Testis (tissue), 3 donors: ENCODE measurements around the gene C18orf32. TPM values are rescaled to one million over a fixed set of nuclear protein-coding genes. Genes with fewer than 3 reads are reported as not detected.

Experiments
- DNase-seq: peaks from one replicate; pipeline ENCODE4 v3.0.0-alpha.2; 2019
- H3K27ac ChIP-seq, 2 donors: fragments of 200-600 bp; sonication (generic); one replicate each; pipeline ENCODE4 v1.5.1; 2019
- H3K27me3 ChIP-seq: fragments of 200-600 bp; sonication (generic); one replicate; pipeline ENCODE4 v1.5.1; 2019
- H3K36me3 ChIP-seq: fragments of 200-600 bp; sonication (generic); one replicate; pipeline ENCODE4 v1.5.1; 2017; ENCODE audit warnings: low read depth; ENCODE audit errors: missing control alignments
- H3K4me1 ChIP-seq: fragments of 200-600 bp; sonication (generic); one replicate; pipeline ENCODE4 v1.5.1; 2019
- H3K4me3 ChIP-seq, 2 donors: fragments of 200-600 bp; sonication (generic); one replicate each; pipeline ENCODE4 v1.5.1; 2017 to 2019
- H3K9me3 ChIP-seq: fragments of 200-600 bp; sonication (generic); one replicate; pipeline ENCODE4 v1.5.1; 2017
- POLR2A ChIP-seq: fragments of 450-650 bp; IDR thresholded peaks from one replicate; pipeline ENCODE4 v1.6.1; 2017; ENCODE audit warnings: antibody characterized with exemption, mild to moderate bottlenecking, moderate library complexity
- WGBS, 2 donors: methylation state at CpG; one replicate each; pipeline ENCODE4 v1.1.5; 2018; 5-methylcytosine and 5-hydroxymethylcytosine counted together
- intact Hi-C: fragments of 100-400 bp; cut with DNase I; formaldehyde crosslinking; loops from one replicate; pipeline ENCODE4 v1.15.1; 2023; ENCODE audit warnings: low total_unique reads
- polyA plus RNA-seq: library from polyadenylated mRNA; stranded (reverse); fragments of 350-450 nt; fragmentation: Illumina TruSeq; extraction: RNeasy Lipid Tissue Mini Kit (QIAGEN cat#74804); gene quantifications from one replicate; pipeline ENCODE4 v1.2.3, GENCODE V29; 2014; ENCODE audit warnings: low read depth, low replicate concordance; ENCODE audit not compliant: insufficient read depth
- total RNA-seq, 2 donors: library from RNA; depleted of rRNA; stranded (reverse); fragments of >200 nt; gene quantifications; one replicate each; pipeline ENCODE4 v1.2.3, GENCODE V29; 2016
- TF ChIP-seq, protein P1 (sequence below), 3 experiments: fragments of 450-650 bp in 2 of 3; fragments of 200-600 bp in 1 of 3; sonication (generic) in 1 of 3; IDR thresholded peaks; one replicate each; pipeline ENCODE4 v1.5.1; 2016 to 2019; ENCODE audit warnings: antibody characterized with exemption in 3 of 3, mild to moderate bottlenecking in 2 of 3, moderate library complexity in 1 of 3

Gene C18orf32
- total and polyA plus RNA-seq, 3 donors from 2014 or later: 51.0 to 80.9 (median 60.6) TPM

GRCh38 chr18:49444581-49444980, 42.5 kb downstream of the C18orf32 start:
- H3K9me3 ChIP-seq: no peaks in the 10 kb centered on the region
- no peak for DNase-seq
- TF ChIP-seq, protein P1, sequence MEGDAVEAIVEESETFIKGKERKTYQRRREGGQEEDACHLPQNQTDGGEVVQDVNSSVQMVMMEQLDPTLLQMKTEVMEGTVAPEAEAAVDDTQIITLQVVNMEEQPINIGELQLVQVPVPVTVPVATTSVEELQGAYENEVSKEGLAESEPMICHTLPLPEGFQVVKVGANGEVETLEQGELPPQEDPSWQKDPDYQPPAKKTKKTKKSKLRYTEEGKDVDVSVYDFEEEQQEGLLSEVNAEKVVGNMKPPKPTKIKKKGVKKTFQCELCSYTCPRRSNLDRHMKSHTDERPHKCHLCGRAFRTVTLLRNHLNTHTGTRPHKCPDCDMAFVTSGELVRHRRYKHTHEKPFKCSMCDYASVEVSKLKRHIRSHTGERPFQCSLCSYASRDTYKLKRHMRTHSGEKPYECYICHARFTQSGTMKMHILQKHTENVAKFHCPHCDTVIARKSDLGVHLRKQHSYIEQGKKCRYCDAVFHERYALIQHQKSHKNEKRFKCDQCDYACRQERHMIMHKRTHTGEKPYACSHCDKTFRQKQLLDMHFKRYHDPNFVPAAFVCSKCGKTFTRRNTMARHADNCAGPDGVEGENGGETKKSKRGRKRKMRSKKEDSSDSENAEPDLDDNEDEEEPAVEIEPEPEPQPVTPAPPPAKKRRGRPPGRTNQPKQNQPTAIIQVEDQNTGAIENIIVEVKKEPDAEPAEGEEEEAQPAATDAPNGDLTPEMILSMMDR (IDR thresholded peaks at IDR 0.05): no peak
- no peak for TF ChIP-seq POLR2A
- no peaks in the 10 kb centered on the region for H3K36me3 ChIP-seq
- no peak overlapping the region for H3K4me3 ChIP-seq
- no peak overlapping the region for H3K27ac ChIP-seq
- H3K4me1 ChIP-seq: no peaks in the 10 kb centered on the region
- WGBS, 2 donors: 64 to 73% methylated on average over 3 of the region's 3 CpGs
- intact Hi-C loops: no loop called here
- no peaks in the 10 kb centered on the region for H3K27me3 ChIP-seq

DNA sequence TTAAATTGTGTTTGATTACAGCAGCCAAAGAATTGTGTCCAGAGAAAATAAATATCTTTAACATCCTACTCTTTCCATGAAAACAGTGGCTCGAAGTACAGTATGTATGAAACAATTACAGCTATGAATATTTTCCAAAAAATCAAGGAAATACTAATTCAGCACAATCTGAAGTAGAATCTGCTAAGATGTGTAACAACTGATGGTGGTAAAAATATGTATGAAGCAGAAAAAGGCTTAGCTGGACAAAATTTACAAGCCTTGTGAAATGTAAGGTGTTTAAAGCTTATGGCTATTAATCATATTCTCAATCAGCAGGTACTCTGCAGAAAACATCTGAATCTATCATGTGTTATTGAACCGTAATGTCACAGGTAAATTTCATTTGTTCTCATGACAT, 43.2 kb downstream of the C18orf32 start:
- WGBS, 2 donors: 83 to 84% methylated on average over 2 of the region's 2 CpGs

DNA sequence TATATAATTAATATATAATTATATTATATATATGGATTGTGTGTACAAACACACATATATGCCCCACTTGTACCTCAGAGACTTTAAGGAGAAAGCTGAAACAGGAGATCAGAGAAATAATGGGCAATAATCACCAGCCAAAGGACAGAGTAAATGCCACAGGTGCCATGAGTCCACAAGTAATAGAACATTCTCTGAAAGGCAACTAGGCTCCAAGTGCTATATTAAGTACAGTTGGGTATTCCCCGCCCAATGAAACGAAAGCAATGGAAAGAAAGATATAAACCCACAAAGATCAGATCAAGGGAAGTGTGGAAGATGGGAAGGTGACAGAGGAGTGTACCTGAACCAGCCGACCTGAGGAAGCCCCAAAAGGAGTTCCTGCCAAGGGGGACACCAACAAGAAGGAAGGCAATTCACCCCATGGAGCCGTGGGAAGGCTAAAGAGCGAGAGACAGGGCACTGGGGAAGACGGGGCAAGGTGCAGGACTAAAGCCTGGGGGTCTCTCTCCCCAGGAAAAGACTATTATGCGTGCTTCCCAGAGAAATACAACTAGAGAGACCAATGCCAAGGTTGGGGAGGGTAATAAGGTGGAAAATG, 45.6 kb downstream of the C18orf32 start:
- Histone ChIP-seq H3K27ac (no peak overlapping the region), H3K4me3 (no peak overlapping the region), H3K9me3 (no peaks in the 10 kb centered on the region), H3K36me3 (no peaks in the 10 kb centered on the region), H3K27me3 (no peaks in the 10 kb centered on the region), H3K4me1 (peaks cover 2% of the 10 kb centered on the region)
- intact Hi-C loops: no loop called here
- WGBS, 2 donors: 93 to 94% methylated on average over 7 of the region's 7 CpGs
- TF ChIP-seq, protein P1 (IDR thresholded peaks at IDR 0.05): no peak
- TF ChIP-seq POLR2A: no peak
- DNase-seq: no peak

More for the DNA sequence above, 43.2 kb downstream of the C18orf32 start:
- H3K9me3 ChIP-seq: no peaks in the 10 kb centered on the region
- H3K36me3 ChIP-seq: no peaks in the 10 kb centered on the region
- H3K4me1 ChIP-seq: no peaks in the 10 kb centered on the region
- no peaks in the 10 kb centered on the region for H3K27me3 ChIP-seq
- no peak for DNase-seq
- no peak overlapping the region for H3K27ac ChIP-seq
- intact Hi-C loops: no loop called here
- H3K4me3 ChIP-seq: no peak overlapping the region
- TF ChIP-seq, protein P1 (IDR thresholded peaks at IDR 0.05): no peak
- TF ChIP-seq POLR2A: no peak

DNA sequence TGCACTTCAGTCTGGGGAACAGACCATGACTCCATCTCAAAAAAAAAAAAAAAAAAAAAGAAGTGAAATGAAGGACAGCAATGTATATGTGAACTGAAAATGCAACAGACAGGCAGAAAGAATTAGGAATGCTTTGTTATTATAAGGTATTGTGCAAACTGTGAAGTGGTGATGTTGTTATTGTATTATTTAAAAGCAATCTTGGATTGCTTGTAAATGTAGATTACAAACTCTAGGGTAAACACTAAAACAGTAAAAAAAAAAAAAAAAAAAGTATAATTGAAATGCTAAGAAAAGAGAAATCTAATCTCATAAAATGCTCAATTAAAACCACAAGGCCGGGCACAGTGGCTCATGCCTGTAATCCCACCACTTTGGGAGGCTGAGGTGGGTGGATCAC, 51.9 kb downstream of the C18orf32 start:
- Histone ChIP-seq H3K27me3 (no peaks in the 10 kb centered on the region), H3K4me3 (no peak overlapping the region), H3K36me3 (no peaks in the 10 kb centered on the region), H3K9me3 (no peaks in the 10 kb centered on the region), H3K27ac (no peak overlapping the region), H3K4me1 (peaks cover 6% of the 10 kb centered on the region)
- no peak for DNase-seq
- no peak for TF ChIP-seq POLR2A
- TF ChIP-seq, protein P1 (IDR thresholded peaks at IDR 0.05): no peak
- intact Hi-C loops: no loop called here
- 73 to 94% methylated on average over 1 of the region's 1 CpG for WGBS, 2 donors

GRCh38 chr18:49432602-49433001, 54.4 kb downstream of the C18orf32 start:
- Histone ChIP-seq H3K4me3 (no peak overlapping the region), H3K27me3 (no peaks in the 10 kb centered on the region), H3K4me1 (peaks cover 6% of the 10 kb centered on the region), H3K27ac (no peak overlapping the region), H3K9me3 (no peaks in the 10 kb centered on the region), H3K36me3 (no peaks in the 10 kb centered on the region)
- TF ChIP-seq, protein P1 (IDR thresholded peaks at IDR 0.05): no peak
- TF ChIP-seq POLR2A: no peak
- intact Hi-C loops: no loop called here
- 96% methylated on average over 2 of the region's 2 CpGs for WGBS, 2 donors
- no peak for DNase-seq
